Fibroblast of villous mesenchyme (primary cell): ENCODE data around the gene STX1B. TPM values are rescaled to one million over a fixed set of nuclear protein-coding genes. Genes with fewer than 3 reads are reported as not detected.
A peak's percentile ranks its signal among the peaks of the same experiment; 100 is the strongest.

Experiments used
- DNase-seq: peaks from one replicate; pipeline ENCODE4 v3.0.0-alpha.2; 2010; ENCODE audit warnings: low read depth
- H3K4me3 ChIP-seq: 2 replicates; pipeline ENCODE4 v1.5.1; 2011; ENCODE audit warnings: low read depth, mild to moderate bottlenecking, low read length
- total RNA-seq: library from RNA; depleted of rRNA; stranded (reverse); fragments of >200 nt; gene quantifications from 2 replicates; pipeline ENCODE4 v1.2.3, GENCODE V29; 2012
- TF ChIP-seq, protein P1 (sequence below): IDR thresholded peaks from 2 replicates; pipeline ENCODE4 v1.5.1; 2012; ENCODE audit warnings: low read depth, mild to moderate bottlenecking, low read length; ENCODE audit not compliant: insufficient read depth

Gene STX1B
- total RNA-seq, 1 donor, result 2.2 TPM

DNA sequence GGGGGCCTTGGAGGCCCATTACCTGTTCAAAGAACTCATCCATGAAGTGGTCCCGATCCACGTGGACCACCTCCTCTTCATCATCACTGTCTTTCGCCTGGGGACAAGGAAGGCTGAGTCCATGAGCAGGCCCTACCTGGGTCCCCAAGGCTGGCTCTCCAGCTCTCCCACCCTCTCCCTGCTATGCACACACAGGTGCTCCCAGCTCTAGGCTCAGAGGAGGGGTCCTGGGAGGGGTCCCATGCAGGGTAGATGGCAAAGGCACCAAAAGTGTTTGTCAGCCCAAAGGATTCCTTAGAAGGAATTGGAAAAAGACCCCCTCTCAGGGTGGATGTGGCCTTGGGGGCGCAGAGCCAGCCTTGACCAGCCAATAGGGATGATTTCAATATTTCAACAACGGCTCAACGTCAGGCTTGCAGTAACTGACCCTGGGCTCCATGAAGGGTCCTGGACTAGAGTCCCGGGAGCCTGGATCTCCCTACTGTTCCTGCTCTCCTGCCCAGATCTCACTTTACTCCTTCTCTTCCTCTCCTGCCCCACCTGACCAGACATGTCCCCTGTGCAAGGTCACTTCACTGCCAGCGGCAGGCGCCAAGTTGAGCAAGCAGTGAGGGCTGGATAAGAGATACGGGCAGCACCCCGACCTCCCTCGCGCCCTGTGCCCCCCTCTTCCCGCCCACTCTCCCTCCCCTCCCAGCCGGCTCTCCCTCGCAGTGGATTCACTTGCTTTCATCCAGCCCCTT lies 8.8 kb downstream of the STX1B start:
- TF ChIP-seq, protein P1, sequence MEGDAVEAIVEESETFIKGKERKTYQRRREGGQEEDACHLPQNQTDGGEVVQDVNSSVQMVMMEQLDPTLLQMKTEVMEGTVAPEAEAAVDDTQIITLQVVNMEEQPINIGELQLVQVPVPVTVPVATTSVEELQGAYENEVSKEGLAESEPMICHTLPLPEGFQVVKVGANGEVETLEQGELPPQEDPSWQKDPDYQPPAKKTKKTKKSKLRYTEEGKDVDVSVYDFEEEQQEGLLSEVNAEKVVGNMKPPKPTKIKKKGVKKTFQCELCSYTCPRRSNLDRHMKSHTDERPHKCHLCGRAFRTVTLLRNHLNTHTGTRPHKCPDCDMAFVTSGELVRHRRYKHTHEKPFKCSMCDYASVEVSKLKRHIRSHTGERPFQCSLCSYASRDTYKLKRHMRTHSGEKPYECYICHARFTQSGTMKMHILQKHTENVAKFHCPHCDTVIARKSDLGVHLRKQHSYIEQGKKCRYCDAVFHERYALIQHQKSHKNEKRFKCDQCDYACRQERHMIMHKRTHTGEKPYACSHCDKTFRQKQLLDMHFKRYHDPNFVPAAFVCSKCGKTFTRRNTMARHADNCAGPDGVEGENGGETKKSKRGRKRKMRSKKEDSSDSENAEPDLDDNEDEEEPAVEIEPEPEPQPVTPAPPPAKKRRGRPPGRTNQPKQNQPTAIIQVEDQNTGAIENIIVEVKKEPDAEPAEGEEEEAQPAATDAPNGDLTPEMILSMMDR, result no peak
- no peak for DNase-seq
- H3K4me3 ChIP-seq, result no peak overlapping the region

DNA sequence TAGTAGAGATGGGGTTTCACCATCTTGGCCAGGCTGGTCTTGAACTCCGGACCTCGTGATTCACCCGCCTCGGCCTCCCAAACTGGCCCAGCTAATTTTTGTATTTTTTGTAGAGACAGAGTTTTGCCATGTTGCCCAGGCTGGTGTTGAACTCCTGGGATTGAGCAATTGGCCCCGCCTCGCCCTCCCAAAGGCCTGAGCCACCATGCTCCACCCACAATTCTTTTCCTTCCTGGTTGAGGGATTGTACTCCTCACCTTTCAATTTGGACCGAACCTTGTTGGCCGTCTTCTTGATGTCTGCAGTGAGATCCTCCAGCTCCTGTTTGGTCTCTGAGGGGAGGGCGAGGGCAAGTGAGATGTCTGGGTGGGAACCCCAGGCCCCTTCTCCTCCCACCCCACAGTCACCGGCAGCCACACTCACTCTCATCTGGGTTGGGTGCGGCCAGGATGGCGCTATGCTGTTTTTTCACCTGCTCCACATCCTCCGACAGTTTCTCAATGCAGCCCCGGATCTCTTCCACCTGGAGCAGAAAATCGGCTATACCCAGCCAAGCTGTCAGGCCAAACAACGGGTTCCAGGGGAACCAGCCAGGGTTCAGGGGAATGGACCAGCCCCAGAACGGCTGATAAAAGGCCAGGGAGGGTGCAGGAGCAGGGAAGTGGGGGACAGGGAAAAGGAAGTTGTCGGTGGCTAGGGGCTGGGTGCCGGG lies 9.6 kb downstream of the STX1B start:
- no peak for DNase-seq
- H3K4me3 ChIP-seq, result no peak overlapping the region
- TF ChIP-seq, protein P1, result no peak

- no peak overlapping the region for H3K4me3 ChIP-seq
- DNase-seq, result no peak
- TF ChIP-seq, protein P1, result no peak
These were observed 11.3 kb downstream of the STX1B start for GRCh38 chr16:30998852-30999761.

DNA sequence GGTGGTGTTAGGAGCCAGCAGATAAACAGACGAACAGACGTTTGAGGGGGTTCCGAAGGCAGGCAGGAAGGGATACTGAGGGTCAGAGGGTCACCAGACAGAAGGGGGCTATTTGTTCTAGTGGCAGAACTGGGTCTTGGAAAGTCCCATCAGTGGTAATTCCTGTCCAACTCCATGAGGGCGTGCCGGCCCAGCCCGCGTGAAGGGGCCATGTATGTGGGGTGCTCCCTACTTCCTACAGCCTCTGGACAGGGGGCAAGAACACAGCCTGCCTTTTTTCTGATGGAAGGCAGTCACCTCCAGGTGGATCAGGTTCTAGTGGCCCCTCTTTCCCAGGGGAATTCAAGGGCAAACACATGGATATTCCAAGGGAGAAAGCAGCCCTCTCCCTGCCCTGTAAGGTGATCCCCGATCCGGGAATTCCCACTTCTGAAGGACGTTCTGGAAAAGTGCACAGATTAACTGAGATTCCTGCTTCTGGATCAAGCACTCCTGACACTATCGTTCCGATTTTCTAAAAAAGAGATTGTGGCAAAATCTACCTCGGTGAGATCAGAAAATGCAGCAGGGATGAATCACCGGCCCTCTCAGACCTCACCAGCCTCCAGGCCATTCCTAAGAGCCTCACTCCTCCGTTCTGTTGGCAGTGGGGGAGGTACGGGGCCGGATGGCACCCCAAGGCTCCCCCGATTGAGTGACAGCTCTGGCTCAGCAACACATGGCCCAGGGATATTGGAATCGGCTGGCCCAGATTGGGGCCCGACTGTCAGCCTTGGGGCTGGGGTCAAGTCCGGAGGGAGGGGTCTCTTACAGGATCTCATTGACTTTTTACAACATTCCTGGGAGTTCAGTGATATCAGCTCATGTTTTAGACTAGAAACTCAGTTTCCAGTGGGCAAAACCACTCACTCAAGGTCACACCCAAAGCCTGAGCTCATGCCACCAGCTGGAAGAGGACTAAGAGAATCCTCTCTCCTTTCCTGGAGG lies 12.4 kb downstream of the STX1B start:
- peak; percentile 69 for DNase-seq
- TF ChIP-seq, protein P1, result no peak
- peak overlapping the region; percentile 75 for H3K4me3 ChIP-seq

GRCh38 chr16:30996985-30997724 lies 13.3 kb downstream of the STX1B start:
- TF ChIP-seq, protein P1, result no peak
- H3K4me3 ChIP-seq, result peak overlapping the region; percentile 75
- peak; percentile 74 for DNase-seq
